Activated T-cell treated with anti-CD3 and anti-CD28 coated beads for 1 hour (primary cell): ENCODE measurements around the gene MRPL23.

ENCODE experiments used
- DNase-seq: peaks from one replicate; pipeline ENCODE4 v3.0.0-alpha.2; 2020; ENCODE audit warnings: low read depth

Gene MRPL23

DNA sequence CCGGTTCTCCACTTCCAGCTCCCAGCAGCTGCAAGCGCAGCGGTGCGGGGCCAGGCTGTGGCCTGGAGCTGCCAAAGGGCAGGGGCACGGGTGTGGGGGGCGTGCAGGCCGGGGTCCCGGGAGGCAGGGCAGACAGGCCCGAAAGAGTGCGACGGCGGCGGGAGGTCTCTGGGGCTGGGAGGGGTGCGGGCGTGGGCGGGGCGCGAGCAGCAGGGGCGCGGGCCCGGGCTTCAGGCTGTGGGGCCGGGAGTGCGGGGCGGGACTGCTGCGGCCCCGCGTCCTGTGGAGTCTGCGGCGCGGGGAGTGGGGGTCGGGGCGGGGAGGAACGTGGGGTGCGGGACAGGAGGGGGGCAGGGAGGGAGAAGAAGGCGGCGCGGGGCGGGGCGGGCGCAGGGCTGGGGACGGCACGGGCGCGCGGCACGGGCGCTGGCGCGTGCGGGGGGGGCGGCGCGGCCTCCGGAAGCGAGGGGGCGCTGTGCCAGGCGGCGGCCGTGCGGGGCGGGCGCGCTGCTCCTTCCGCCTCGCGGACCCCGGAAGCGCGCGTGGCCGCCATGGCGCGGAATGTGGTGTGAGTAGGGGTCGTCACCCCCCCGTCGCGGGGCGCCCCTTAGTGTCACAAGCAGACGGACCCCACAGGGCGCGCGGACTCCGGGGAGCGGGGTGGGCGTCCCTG lies at the start of gene MRPL23:
MRPL23 (plus strand) TSS at position 521 of the 673 bp plus-strand sequence; CDS start at position 552, 31 bp downstream.
- peak; percentile 16 for DNase-seq

DNA sequence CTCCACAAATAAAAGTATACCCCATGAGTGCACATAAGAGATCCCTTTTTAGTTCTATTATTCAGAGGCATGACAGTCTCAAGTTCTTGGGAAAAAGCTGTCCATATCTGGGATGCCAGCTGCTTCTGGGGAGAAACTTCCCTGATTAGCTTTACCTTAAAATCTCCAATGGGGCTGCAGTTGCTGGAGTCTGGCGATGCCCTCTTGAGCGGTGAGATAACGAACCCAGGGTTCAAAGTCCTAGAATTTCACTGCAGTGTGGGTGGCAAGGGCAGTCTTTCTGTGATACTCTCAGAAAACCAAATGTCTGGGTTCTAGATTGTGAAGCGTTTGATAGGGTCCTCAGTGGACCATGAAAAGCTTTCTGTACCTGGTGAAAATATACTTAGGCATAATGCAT lies 48.0 kb upstream of the MRPL23 start:
- no peak for DNase-seq

DNA sequence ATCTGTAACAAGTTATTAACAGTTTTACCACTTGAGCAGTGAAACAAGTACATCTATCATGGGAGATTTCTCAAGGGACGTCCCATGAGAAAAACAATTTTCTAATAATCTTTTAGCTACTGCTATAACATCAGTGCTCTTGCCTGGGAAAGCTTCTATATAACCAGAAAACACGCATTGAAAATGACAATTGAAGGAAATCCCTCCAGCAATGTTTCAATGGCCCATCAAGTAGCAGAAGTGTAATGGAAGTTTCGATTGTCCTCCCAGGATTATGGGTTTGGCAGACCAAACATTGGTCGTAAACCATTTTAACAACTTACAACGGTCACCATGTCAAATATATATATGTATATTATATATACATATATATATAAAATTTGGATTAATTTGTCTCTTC lies 47.4 kb upstream of the MRPL23 start:
- no peak for DNase-seq

DNA sequence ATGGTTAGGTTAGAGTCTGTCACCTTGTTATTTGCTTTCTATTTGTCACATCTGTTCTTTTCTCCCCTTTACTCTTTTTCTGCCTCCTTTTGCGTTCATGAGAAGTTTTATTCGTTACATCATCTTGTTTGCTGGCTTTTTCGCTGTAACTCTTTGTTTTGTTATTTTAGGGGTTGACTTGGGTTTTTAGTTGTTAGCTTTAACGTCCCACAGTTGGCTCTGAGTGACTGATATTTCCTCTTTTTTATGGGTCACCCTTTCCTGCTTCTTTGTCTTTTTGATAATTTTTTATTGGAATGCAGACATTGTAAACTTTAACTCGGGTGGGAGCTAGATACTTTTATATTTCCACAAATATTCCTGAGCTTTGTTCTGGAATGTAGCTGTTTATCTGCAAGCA lies 41.0 kb upstream of the MRPL23 start:
- DNase-seq = no peak

DNA sequence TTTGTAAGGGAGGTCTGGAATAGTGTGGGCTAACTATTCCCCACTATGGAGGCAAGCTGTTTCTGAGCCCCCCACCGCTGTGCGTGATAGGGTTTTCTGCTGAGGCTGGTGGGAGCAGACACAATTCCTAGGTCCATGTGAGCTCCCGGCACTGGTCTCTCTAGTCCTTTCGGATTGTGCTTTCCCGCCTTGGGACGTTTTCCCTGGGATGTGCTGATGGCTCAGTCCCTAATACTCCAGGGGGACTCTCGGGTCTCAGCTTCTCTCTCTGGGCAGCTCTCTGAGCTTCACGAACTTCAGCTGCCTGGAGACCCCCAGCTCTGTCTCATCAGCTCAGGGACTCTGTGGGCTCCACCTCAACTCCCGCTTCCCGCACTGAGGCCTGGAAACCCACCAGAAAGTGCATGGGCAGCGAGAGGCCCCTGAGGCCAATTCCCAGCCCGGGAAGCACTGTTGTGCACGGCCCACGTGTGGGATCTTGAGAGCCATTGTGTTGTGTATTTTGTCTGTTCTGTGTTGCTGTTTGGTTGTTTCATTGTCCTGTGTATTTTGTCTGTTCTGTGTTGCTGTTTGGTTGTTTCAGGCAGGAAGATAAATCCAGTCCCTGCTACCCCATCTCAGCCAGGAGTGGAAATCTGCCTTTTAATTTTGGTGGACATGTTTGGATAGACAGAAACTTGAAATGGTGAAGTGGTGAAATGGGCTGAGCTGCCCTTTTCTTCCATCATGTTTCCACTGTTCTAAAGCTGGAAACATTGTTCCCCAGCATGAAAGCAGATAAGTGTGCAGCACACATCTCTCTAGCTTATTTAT lies 40.3 kb upstream of the MRPL23 start:
- DNase-seq = no peak

DNA sequence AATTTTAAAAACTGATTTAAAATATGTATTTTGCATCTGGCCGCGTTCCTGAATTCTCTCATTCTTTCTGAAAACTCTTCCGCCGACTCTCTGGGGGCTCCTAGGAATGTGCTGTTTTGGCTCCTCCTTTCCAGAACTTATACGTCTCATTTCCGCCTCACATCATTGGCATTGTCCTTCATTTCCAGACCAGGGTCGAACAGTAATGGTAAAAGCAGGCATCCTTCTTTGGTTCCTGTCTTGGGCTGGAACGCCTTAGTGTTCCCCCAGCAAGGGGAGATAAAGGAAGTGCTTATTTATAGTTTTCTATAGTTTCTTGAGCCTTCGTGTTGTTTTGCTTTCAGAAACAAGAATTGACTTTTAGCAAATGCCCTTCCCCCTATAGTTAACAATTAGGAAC lies 38.5 kb upstream of the MRPL23 start:
- no peak for DNase-seq

DNA sequence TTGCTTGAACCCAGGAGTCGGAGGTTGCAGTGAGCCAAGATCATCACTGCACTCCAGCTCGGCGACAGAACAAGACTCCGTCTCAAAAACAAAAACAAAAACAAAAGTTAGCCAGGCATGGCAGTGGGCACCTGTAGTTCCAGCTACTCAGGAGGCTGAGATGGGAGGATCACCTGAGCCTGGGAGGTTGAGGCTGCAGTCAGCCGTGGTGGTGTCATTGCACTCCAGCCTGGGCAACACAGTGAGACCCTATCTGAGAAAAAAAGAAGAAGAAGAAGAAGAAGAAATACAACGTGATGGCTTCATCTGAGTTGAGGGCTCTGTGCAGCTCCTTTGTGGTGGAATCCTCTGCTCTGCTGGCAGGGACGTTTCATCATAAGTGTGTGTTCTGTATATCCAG lies 37.6 kb upstream of the MRPL23 start:
- no peak for DNase-seq

DNA sequence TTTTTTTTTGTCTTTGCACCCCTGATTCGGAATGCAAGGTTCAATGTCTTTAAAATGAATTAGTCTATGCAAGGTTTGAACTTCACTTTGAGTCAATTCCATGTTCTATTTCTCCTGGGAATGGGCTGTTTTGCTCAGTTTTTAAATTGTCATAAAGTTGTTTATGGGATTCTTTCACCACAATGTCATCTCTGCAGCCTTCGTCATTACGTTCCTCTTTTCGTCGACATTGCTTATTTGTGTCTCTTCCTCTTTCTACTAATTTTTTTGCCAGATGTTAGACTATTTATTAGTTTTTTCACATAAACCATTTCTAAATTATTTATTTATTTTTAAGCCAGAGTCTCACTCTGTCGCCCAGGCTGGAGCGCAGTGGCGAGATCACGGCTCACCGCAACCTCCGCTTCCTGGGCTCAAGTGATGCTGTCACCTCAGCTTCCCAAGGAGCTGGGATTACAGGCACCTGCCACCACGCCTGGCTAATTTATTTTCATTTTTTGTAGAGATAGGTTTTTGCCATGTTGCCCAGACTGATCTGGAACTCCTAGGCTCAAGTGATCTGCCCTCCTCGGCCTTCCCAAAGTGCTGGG lies 34.7 kb upstream of the MRPL23 start:
- no peak for DNase-seq

DNA sequence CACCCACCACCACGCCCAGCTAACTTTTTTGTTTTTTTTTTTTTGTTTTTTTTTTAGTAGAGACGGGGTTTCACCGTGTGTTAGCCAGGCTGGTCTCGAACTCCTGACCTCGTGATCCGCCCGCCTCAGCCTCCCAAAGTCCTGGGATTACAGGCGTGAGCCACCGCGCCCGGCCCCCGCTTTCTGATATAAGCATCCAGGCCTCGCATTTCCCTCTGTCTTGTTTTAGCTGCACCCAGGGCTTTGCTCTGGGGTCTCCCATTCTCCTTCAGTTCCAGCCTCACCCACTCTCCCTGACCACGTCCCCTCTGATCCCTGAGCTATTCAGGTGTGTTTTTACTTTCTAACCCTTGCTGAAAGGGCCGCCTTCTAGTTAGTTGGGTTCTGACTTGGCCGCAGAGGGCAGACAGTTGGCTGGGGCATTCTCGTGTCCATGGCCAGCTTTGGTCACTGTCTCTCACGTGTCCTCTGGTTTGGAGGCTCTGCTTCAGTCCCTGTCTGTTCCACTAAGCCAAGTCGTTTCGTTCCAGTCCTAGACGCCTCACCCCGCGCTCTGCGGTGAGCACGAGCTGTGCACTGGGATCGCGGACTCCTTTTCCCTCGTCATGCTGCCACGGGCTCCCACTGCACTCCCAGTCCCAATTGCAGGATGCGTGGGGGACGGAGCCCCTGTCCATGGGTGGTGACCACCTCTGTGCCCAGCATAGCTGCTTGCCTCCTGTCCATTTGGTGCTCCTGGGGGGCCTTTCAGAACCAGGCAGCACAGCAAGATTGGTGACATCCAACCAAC lies 33.7 kb upstream of the MRPL23 start:
- no peak for DNase-seq

DNA sequence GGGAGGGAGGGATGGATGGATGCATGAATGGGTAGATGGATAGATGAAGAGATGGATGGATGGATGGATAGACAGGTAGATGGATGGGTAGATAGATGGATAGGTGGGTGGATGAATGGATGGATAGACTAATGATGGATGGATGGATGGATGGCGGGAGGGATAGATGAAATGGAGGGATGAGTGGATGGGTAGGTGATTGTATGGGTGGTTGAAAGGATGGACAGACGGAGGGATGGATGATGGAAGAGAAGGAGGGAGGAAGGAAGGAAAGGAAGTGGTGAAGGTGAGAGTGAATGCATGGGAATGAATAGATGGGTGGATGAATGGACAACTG lies 31.4 kb upstream of the MRPL23 start:
- no peak for DNase-seq

DNA sequence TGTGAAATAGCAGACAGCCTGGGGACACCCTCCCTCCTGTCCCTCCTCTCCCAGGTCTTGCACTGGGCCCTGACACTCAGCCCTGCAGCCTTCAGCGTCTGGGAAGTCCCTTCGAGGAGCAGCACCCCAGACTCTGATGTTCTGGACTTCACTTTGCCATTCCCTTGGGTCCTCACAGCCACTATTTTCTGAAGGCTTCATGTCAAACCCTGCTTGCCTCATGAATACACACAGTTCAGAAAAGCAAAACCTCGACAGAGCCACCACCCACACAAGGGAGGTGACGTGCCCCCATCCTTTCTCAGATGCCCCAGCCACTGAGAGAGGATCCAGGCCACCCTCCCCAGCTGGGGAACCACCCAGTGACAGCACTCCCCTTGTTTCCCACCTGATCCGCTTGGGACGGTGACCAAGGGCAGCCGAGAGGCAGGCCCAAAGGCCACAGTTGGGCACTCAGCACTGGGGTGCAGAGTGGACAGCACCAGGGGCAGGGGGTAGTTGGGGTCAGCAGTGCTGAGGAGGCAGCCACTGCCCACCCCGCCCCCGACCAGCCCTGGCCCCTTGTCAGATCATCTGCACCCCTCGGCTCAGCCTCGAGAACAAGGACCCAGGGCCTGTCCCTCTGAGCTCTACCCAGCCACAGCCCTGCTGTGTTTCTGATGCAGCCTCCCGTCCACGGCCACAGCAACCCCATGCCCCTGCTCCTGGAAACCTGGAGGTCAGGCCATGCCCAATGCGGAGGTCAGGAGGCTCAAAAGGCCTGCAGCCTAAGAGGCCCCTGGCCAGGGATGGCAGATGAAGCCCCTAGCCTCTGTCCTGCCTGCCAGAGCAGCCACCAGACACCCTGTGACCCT lies 30.8 kb upstream of the MRPL23 start:
- no peak for DNase-seq

DNA sequence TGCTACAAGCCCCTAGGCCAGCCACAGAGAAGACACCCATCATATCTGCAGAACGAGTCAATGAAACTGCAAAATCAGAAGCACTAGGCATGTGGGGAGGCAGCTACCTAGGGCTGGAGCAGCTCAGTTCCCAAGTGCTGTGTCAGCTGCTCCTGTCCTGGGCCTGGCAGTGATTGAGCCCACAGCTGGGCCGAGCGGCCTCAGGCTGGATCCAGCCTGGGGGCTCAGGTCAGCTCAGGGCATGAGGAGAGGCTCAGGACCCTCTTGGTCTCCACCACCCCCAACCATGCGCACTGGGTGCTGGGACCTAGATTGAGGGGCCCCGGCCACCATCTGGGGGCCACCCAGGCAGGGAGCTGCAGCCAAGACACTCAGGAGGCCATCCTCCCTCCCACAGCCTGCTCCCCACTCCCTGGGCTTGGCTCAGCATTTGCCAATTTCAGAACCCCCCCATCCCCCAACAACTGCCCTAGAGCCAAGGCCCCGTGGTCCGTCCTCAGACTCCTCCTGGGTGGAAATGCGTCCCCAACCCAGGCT lies 30.1 kb upstream of the MRPL23 start:
- no peak for DNase-seq

DNA sequence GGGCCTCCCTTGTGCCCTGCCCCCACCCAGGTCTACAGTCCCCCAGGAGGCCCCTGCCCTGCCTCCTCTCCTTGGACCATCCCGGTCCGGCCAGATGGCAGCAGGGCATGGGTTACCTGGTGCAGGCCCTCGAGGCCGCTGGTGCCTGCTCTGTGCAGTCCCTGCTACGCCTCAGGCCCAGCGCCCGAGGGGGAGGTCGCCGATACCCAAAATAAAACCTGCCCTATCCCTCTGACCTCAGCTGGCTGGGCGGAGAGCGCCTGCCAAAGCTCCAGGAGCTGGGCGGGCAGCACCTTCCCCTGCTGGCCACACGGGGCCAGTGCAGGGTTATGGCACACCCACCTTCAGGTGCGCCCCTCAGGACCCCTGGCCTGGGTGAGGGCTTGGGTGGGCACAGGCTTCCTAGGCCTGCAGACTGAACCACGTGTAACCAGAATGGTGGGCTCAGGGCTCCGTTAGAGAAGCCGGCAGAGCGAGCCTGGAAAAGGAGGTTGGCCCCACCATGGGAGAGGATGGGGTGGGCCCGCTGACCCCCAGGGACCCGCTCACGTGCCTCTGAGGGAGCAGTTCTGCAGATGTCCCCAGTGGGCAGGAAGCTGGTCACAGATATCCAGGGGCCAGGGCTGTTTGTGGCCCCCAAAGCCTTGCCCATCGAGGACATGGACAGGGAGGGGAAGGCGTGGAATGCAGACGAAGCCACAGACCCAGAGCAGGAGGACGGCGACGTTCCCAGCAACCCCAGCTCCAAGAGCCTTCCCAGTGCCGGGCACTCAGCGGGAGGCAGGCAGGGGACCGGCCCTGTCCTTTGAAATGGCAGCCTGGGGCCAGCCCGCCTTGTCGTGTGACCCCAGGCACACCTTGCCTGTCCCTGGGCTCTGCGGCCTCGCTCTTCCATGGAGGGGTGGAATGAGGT lies 29.4 kb upstream of the MRPL23 start:
- no peak for DNase-seq

DNA sequence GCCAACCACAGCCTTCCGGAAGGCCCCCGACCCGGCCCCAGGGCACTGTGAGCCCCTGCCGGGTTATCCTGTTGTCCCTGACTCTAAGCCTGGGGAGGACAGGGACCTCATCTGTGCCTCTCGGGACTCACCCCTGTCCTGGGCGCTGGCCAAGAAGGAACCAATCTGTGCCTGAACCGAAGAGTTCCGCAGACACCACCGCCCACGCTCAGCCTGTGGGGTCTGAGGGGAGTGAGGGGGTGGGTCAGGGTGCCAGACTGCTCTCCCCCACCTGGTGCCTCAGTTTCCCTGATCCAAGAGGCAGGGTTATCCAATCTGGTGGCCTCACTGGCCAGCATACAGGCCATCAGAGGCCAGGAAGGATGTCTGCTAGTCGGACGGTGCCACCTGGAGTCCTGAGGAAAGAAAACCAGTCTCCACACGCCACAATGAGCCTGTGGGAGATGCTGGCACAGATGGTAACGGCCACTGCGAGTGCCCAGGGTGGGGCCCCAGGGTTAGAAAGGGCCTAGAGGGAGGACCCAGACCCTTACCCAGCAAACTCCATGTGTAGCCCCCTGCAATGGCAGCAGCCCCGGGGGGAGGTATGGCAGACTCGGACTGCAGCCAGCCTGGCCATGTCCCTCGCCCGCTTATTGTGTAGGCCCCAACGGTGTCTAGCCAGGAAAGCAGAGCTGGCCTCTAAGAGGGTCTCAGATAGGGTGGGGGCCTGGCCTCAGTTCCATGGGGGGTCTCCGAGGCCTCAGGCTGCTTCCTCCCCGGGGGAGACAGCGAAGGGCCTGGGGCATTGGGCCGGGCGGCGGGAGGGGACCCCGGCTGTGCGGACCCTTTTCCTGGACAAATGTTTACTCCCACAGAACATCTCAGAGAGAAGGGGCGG lies 28.5 kb upstream of the MRPL23 start:
- DNase-seq = no peak

DNA sequence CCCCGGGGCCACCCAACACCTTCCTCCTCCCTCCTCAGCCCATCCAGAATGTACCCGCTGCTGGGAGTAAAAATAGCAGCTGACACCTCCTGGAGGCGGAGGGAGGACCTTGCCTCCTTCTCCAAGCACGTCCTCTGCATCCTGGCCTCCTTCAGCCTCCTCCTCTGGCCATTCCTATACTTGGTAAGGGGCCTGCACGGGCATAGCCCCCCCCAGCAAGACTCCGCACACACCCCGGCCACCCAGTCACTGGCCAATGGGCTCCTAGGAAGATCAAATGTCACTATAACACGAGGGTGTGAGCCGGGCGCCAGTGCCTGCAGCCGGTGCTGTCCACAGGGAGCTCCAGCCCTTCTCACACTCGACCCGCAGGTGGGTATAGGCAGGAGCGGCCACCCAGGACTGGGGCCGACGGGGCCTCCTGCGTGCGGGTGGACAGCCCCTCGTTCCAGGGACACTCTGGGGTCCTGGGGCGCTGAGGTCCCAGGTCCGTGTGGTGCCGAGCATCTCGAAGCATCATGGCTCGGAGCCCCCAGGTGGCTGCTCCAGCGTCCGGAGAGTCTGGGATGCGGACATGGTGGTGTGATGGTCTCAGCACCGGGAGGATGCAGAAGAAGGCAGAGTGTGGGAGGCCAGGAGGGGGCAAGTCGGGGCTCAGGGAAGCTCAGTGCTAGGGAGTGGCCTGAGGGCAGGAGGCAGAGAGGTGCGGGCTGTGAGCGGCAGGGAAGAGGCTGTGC lies 27.6 kb upstream of the MRPL23 start, which contains the start of gene TNNT3:
TNNT3 (plus strand) TSS at position 313 of the 737 bp plus-strand sequence. CDS start 3,172 bp downstream, outside the sequence.
- no peak for DNase-seq

DNA sequence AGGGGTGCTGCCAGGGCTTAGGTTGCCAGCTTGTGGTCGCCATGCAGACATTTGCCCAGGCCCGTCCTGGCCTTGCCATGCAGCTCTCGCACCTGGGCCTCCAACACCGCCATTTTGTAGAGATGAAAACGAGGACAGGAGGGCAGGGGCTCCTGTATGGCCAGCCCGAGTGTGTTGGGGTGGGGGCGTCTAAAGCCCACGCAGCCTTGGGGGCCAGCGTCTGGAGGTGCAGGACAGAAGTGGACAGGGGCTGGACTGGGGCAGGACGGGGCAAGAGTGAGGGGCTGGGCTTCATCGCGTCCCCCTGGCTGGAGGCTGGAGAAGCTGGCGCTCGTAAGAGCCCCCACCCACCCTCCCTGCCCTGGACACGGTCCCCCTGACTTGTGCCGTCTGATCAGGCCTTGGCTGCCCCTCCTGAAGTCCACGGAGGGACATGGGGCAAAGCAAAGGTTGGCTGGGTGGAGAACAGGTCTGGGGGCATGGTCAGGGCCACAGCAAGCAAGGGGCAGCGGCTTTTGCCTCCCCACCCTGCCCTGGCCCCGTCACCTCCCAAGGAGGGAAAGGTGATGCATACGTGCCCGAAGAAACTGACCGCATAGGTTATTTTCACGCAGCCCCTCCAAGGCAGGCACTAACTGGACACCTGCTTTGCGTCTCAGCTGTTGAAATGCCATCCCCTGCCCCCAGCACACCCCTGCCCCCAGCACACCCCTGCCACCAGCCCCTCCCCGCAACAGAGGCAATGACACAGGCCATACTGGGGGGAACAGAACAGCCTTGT lies 26.8 kb upstream of the MRPL23 start:
- no peak for DNase-seq

DNA sequence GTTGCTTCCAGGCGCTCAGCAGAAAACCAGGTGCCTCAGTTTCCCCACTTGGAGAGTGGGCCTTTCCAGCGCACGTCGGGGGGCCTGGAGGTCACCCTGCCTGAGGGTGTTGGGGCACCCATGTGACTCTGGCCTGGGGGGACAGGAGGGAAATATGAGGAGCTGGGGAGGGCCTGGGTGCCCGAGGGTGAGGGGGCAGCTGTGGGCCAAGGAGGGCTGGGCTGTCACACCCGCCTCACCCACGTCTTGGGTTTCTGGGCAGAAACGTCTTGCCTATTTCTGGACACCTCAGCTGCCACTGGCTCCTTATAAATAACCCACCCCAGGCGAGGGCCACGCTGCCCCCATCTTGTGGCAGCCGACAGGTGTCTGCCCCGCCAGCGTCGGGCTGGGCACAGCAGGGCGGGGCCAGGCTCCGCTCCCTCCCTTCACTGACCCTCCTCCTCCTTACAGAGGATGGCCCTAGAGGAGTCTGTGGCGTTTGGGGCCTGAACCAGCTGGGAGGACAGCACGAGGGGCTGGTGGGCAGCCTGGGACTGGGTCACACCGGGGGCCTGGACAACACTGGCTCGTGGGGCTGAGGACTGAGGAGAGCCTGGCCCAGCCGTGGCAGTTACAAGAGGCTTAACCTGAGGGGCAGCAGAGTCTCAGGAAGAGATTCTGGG lies 26.1 kb upstream of the MRPL23 start:
- DNase-seq = no peak
